GM19193 (cell line): ENCODE measurements around the gene MAP3K20.

ENCODE experiments used
- POLR2A ChIP-seq: IDR thresholded peaks from 4 replicates; pipeline ENCODE4 v1.6.1; 2011; ENCODE audit not compliant: insufficient read depth, insufficient read length; ENCODE audit errors: extremely low read depth

MAP3K20 gene

DNA sequence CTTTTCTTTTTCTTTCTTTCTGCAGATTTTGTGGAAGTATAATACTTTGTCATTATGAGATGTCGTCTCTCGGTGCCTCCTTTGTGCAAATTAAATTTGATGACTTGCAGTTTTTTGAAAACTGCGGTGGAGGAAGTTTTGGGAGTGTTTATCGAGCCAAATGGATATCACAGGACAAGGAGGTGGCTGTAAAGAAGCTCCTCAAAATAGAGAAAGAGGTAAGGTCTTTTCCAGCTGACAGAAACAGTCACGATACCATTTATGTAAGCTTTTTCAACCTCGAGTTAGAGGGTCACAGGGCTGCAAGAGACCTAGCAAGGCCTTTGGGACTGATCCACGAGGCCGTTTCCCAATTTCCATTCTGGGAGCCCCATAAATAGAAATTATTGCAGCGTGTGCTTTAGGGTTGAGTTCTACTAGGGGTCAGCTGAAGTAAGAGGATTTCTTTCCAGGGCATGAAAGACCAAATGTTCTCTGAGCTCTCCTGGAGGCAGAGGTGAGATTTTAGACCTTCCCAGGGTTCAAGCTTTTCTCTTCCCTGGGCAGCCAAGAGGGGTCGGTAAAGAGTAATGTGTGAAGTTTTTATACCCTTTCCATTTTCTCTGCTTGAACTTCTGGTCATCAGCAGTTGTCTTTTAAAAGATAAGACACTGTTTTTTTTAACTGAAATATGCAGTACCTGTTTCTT lies 15.5 kb downstream of the MAP3K20 start:
- TF ChIP-seq POLR2A, result no peak

DNA sequence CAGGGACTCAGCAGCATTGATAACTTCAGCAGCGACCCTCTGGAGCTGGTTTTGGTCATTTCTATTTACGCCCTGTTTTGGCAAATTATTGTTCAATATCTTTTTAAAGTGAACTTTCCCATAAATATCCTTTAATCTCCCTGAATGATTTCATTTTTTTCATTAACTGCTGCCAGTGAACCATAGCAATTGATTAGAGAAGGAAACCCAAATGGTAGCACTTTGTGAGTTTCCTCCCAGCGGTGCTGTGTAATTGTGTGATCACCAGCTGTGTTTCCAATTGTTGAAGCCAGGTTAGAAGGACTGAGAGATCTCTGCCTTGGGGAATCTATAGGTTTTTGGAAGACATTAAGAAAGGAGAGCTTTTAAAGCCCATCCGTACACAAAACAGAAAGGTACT lies 16.3 kb downstream of the MAP3K20 start:
- TF ChIP-seq POLR2A, result no peak

DNA sequence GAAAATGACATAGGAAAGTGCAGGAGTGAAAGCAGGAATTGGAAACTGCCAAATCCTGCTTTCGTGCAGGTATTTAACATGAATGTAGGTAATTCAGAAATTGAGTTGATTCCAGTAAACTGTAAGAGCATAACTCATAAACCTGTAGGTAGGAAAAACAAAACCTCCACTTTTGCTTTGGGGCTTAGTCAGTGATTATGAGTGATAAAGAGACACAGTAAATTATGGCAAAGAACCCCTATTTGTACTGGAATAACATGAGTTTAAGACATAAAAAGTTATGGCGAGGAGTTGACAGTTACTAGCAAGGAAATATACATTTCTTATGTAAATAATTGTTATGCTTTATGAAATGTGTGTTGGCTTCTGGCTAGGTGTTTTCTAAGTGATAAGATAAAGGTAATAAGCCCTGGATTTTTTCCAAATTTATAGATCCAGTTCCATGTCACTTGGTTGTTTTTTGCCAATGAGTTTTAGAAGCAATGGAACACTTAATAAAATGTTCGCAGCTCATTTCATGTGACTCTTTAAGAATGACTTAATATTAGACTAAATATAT lies 17.3 kb downstream of the MAP3K20 start:
- no peak for TF ChIP-seq POLR2A

DNA sequence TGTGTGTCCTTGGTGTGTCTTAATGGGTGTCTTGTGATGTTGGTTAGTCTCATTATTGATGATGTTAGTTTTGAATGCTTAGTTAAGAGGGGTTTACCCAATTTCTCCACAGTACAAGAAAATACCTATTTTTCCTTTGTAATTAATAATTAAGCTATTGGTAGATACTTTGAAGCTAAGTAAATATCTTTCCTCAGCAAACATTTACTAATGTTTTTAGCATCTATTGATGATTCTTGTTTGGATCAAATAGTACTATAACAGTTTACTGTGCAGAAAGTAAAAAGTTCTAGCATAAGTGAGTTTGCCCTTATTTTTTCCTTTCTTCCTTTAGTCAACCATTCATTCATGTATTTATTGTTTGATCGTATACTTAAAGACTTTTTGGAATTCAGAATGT lies 19.1 kb downstream of the MAP3K20 start:
- TF ChIP-seq POLR2A, result no peak

DNA sequence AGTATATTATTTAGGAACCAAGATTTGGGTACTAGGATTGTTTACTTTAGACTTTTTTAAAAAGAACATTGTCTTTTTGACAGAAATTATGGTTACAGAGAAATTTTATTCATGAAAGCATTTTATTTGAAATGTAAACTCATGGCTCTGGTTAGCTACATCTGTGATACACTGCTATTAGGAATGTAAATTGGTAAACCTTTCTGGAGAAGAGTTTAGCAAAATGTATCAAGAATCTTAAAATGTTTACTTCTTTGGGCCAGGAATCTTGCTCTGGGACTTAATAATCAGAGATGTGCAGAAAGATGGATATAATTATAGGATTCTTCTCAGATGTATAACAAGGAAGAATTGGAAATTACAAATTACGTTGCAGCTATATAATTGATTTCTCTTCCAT lies 19.7 kb downstream of the MAP3K20 start:
- no peak for TF ChIP-seq POLR2A

DNA sequence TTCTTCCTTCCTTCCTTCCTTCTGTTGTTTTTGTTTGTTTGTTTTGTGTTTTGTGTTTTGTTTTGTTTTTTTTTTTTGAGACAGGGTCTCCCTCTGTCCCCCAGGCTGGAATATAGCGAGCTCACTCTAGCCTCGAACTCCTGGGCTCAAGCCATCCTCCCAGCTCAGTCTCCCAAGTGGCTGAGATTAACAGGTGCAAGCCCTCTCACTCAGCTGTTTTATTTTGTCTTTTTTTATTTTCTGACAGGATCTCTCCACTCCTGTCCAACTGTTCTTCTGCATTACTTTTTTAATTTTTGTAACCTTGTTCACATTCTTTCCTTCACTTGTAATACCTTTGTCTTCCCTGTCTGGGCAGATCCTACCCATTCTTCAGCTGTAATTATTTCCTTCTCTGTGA lies 23.6 kb downstream of the MAP3K20 start:
- no peak for TF ChIP-seq POLR2A

DNA sequence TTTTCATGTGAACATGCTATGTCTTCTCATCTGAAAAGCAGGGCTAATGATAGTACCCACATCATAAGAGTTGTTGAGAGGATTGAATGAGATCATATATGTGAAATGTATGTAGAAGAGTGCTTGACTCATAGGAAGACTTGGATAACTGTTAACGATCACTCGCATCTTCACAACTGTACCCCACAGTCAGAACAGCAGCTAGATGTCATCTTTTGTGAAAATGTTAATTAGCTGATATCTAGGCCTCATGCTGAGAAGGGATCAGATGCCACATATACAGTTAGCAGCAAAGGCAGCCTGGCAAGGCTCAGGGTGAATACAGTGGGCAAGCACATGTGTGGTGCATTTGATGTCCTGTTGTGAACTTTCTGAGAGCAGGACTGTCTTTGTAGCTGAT lies 24.2 kb downstream of the MAP3K20 start:
- no peak for TF ChIP-seq POLR2A

DNA sequence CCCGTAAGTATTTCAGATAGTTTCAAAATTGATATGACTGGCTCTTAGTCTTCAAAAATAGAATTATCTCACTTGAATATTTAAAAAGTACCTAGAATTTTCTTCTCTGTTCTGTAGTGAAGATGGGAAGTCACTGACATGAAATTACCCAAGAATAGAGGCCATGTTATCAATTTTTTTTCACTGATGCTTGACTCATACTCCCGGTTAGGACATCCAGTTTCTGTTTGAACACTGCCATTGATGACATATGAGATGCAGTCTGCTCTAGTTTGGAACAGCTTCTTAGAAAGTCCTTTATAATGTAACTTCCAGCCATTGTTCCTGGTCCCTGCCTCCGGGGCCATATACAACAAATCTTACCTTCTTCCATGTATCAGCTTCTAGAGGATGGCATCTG lies 26.0 kb downstream of the MAP3K20 start:
- TF ChIP-seq POLR2A, result no peak

DNA sequence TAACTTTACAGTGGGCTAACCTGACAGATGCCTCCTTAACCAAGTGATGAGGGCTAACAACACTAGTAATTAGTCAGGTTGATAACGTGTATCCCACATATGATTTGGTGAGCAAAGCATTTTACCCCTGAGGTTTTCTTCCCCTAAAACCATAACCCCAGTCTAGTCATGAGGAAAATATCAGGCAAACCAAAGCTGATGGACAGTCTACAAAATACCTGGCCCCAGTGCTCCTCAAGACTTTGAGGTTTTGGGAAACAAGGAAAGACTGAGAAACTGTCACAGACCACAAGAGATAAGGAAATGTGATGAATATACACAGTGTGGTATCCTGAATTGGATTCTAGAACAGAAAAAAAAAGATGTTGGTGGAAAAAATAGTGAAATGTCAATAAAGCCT lies 28.5 kb downstream of the MAP3K20 start:
- TF ChIP-seq POLR2A, result no peak

DNA sequence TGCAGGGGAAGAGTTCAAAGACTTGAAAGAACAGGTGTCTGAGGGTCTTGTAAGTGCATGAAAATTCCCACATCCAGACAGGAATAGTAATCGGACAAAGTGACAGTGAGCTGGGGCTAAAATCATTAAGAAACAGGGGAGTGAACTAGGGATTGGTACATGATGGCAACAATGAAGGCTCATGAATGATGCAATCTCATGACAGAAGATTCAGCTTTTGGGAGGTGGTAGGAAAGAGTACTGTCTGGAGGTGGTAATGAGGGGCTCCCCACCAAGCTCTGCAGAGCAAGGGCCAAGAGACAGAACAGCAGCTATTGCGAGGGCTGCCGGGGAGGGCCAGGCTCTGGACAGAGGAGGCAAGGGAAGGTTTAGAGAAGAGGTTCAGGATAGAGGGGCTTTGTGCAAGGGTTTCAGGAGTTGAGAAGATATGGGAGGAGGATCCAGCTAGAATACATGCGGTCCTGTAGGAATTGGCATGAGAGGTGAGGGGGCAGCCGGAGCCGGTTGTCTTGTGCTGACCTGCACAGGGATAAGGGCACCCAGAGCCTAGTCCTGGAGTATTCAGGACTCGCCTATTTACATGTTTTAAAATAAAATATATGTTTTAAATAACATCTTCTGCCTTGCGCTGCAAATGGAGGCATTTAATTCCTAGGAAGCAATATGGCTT lies 31.4 kb downstream of the MAP3K20 start:
- no peak for TF ChIP-seq POLR2A

DNA sequence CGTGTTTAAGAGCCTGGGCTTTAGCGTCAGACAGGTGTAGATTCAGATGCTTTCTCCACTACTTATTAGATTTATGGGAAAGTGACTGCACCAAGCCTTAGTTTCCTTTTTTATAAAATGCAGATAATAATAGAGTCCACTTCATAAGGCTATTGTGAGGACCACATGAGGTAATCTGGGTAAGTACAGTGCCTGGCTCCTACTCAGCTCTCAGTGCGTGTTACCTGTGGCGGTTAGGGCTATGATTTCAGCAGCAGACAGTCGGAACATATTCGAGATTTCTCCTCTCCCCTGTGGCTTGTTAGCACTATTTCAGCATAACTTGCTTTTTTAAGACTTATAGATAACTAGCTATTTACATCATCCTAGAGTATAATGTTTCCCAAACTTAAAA lies 32.0 kb downstream of the MAP3K20 start:
- no peak for TF ChIP-seq POLR2A

DNA sequence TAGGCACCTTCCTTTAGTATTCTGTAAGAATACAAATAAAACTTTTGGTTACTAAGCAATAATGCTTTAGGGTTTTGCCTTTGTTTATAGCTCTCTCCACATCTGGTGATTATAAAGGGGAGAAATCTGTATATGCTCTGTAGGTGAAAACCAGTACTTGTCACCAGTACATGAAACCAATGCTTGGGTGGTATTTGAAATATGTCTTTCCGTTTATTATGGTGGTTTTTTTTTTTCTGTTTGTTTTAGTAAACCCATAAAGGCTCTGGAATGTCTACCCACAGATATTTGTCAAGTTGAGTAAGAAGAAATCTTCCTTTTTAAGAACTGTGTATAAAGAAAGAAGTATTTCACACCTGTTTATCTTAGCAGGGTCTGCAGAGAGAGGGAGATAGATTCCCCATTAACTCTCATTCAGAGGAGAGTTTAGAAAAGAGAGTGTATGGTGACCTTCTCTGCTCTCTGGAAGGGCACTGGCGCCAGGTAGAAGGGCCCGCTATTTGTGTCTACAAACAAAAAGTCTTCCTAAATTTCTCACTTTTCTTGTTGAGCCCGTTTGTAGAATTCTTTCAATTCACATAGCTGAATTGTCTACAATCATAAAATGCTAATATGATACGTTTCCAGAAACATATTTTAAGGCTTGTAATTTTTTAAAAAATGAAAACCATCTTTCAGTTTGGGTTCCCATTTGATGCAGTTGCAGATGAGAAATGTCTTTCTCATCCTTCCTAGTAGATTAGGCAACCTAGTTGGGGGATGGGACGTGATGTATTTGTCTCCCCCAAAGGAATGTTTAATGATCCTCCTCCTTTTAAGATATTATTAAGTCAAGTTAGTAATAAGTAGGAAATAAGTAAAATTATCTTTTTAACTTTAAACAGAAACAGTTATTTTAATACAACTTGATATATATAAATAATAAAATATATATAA lies 33.9 kb downstream of the MAP3K20 start:
- TF ChIP-seq POLR2A, result no peak

DNA sequence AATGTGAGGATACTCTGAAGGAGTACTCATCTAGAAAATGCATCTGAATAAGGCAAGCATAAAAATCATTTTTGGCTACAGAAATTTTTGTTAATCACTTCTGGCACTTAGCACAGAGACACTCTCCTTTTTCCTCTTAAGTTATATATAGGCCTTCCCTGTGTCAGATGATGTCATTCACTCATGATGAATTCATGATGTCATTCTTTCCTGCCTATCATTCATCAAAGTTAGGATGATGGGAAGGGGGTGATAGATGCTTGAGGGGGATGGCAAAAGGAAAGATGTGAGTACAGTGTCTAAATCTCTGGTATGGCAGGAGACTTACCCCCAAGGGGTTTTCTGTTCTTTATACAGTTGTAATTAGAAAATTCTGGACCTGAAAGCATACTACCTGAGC lies 42.0 kb downstream of the MAP3K20 start:
- TF ChIP-seq POLR2A, result no peak

DNA sequence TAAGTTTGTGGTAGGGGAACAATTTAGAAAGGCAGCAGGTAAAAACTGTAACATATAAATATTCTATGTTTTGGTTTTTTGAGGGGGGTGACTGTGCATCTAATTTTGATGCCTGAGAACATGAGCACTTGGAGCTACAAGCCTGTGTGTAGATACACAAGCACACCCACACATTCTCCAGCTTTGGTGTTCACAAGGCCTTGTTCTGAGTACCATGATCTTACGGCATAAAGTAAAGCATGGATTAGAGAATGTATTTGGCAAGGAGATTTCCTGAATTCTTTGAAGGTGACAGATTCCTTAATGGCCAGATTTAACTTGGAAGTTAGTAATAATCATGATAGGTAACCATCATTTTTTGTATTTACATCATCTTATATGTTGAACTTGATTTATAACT lies 42.7 kb downstream of the MAP3K20 start:
- no peak for TF ChIP-seq POLR2A
